WTC11 (cell line): ENCODE results near the gene LIMS1. TPM values are rescaled to one million over a fixed set of nuclear protein-coding genes. Genes with fewer than 3 reads are reported as not detected.

Experiments
- ATAC-seq: fragments of 200-7000 bp; cut with Tn5 transposase; 2 replicates; pipeline ENCODE4 v1.10.0; 2021; ENCODE audit warnings: mild to moderate bottlenecking, moderate library complexity
- CTCF ChIA-PET: fragments of 300-600 bp; sonication (Branson Sonifier 250); formaldehyde crosslinking; loops from one replicate; lab custom pipeline; 2021; ENCODE audit warnings: antibody characterized with exemption; lab: Charles Lee
- POLR2A ChIA-PET: fragments of 350-600 bp; sonication (Branson Sonifier 250); formaldehyde crosslinking; loops from one replicate; lab custom pipeline; 2021; ENCODE audit warnings: antibody characterized with exemption; lab: Charles Lee
- DNase-seq: peaks from one replicate; pipeline ENCODE4 v3.0.0; 2021; ENCODE audit warnings: low spot score
- H3K27ac Mint-ChIP-seq: 2 replicates; pipeline ENCODE4 v1.8.0; 2021; ENCODE audit warnings: mixed read lengths
- H3K27me3 Mint-ChIP-seq: 2 replicates; pipeline ENCODE4 v1.8.0; 2021; ENCODE audit warnings: low read depth, mild to moderate bottlenecking, moderate library complexity, mixed read lengths
- H3K36me3 Mint-ChIP-seq: 2 replicates; pipeline ENCODE4 v1.8.0; 2021; ENCODE audit warnings: mixed read lengths
- H3K4me1 Mint-ChIP-seq: 2 replicates; pipeline ENCODE4 v1.8.0; 2022; ENCODE audit warnings: mixed read lengths
- H3K4me3 Mint-ChIP-seq: 2 replicates; pipeline ENCODE4 v1.8.0; 2021; ENCODE audit warnings: mild to moderate bottlenecking, moderate library complexity, mixed read lengths
- H3K9me3 Mint-ChIP-seq: 2 replicates; pipeline ENCODE4 v1.8.0; 2021; ENCODE audit warnings: mixed read lengths
- ATF1 ChIP-seq: sonication (generic); formaldehyde crosslinking; IDR thresholded peaks from 2 replicates; pipeline ENCODE4 v1.8.1; 2023; ENCODE audit warnings: mild to moderate bottlenecking, moderate library complexity, missing genetic modification reagents
- FOXJ3 ChIP-seq: sonication (generic); formaldehyde crosslinking; IDR thresholded peaks from 2 replicates; pipeline ENCODE4 v1.9.0; 2021; ENCODE audit warnings: missing genetic modification reagents, mild to moderate bottlenecking, borderline replicate concordance
- NR1H2 ChIP-seq: sonication (generic); formaldehyde crosslinking; IDR thresholded peaks from 2 replicates; pipeline ENCODE4 v1.9.0; 2021; ENCODE audit warnings: mild to moderate bottlenecking, moderate library complexity, missing genetic modification reagents
- RORB ChIP-seq: fragments of 250-450 bp; sonication (Bioruptor Pico); IDR thresholded peaks from 2 replicates; pipeline ENCODE4 v1.9.0; 2021; ENCODE audit warnings: mild to moderate bottlenecking
- SMAD4 ChIP-seq: sonication (generic); formaldehyde crosslinking; IDR thresholded peaks from 2 replicates; pipeline ENCODE4 v1.8.0; 2022; ENCODE audit warnings: mild to moderate bottlenecking, missing genetic modification reagents
- TCF7 ChIP-seq: sonication (generic); formaldehyde crosslinking; IDR thresholded peaks from 2 replicates; pipeline ENCODE4 v1.8.0; 2022; ENCODE audit warnings: mild to moderate bottlenecking, low read depth, missing genetic modification reagents, moderate library complexity
- TEAD4 ChIP-seq: sonication (generic); formaldehyde crosslinking; IDR thresholded peaks from 2 replicates; pipeline ENCODE4 v1.8.0; 2022; ENCODE audit warnings: mild to moderate bottlenecking, missing genetic modification reagents
- ZBTB21 ChIP-seq: sonication (generic); formaldehyde crosslinking; IDR thresholded peaks from 2 replicates; pipeline ENCODE4 v1.8.1; 2023; ENCODE audit warnings: mild to moderate bottlenecking, missing genetic modification reagents, borderline replicate concordance
- ZNF232 ChIP-seq: sonication (generic); formaldehyde crosslinking; IDR thresholded peaks from 2 replicates; pipeline ENCODE4 v1.8.0; 2022; ENCODE audit warnings: mild to moderate bottlenecking, missing genetic modification reagents
- ZNF396 ChIP-seq: fragments of 250-450 bp; sonication (Bioruptor Pico); IDR thresholded peaks from 2 replicates; pipeline ENCODE4 v1.8.0; 2021; ENCODE audit warnings: mild to moderate bottlenecking, moderate library complexity, borderline replicate concordance
- total RNA-seq: library from RNA; stranded (reverse); gene quantifications from 3 replicates; pipeline ENCODE4 v1.2.3, GENCODE V29; 2021
- TF ChIP-seq, protein P1 (sequence below): sonication (generic); formaldehyde crosslinking; IDR thresholded peaks from 2 replicates; pipeline ENCODE4 v1.8.1; 2023; ENCODE audit warnings: mild to moderate bottlenecking, missing genetic modification reagents, moderate library complexity
- TF ChIP-seq, protein P2 (sequence below): sonication (generic); formaldehyde crosslinking; IDR thresholded peaks from 2 replicates; pipeline ENCODE4 v1.8.0; 2022; ENCODE audit warnings: mild to moderate bottlenecking, missing genetic modification reagents
- TF ChIP-seq, protein P3 (sequence below): sonication (generic); formaldehyde crosslinking; IDR thresholded peaks from 2 replicates; pipeline ENCODE4 v1.8.0; 2023; ENCODE audit warnings: missing genetic modification reagents, mild to moderate bottlenecking, borderline replicate concordance
- TF ChIP-seq, protein P4 (sequence below): sonication (generic); formaldehyde crosslinking; IDR thresholded peaks from 2 replicates; pipeline ENCODE4 v1.8.0; 2023; ENCODE audit warnings: missing genetic modification reagents
- TF ChIP-seq, protein P5 (sequence below): sonication (generic); formaldehyde crosslinking; conservative IDR thresholded peaks from 2 replicates; pipeline ENCODE4 v1.8.1; 2023; ENCODE audit warnings: mild to moderate bottlenecking, low read depth, missing genetic modification reagents, moderate library complexity
- TF ChIP-seq, protein P6 (sequence below): sonication (generic); formaldehyde crosslinking; IDR thresholded peaks from 2 replicates; pipeline ENCODE4 v1.8.1; 2023; ENCODE audit warnings: mild to moderate bottlenecking, moderate library complexity, missing genetic modification reagents
- TF ChIP-seq, protein P7 (sequence below): sonication (generic); formaldehyde crosslinking; conservative IDR thresholded peaks from 2 replicates; pipeline ENCODE4 v1.8.1; 2022; ENCODE audit warnings: mild to moderate bottlenecking, missing genetic modification reagents

LIMS1 gene
- total RNA-seq, 1 experiment from 2014 or later: 50.6 TPM

DNA sequence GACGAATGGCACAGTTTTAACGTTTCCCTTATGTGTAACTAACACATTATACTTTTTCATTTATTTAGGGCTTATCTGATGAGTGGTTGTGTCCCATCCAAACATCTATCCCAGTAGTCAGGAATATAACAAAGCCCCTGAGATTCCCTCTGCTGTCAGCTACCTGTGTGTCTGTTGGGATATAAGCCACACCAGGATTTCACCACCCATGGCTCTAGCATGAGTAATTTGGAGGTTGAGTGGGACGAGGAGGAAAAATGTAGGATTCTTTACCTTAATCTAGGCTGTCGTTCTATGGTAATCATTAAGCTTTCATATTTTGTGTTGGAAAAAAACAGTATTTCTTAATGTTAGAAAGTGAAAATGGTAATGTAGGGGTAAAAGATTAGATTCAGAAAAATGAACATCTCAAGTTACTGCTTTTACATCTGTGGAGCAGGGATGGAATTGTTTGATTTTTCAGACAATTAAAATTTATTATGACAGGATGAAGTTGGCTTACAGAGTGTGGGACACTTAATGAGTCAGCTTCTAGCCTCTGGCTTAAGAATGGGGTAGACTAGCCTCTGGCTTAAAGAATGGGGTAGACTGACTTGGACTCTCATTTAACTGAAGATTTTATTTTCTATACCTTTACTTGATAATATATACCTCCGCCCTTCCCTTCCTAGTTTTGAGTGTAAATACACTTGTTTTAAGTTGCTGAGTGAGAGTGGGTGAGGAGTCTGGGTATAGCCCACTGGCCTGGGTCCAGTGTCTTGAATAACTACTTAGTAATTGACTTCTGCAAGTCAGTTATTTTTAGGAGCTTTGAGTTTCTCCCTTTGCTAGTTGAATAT lies 96.5 kb downstream of the LIMS1 start:
- no peak for ATAC-seq
- H3K27ac Mint-ChIP-seq: no peak overlapping the region

DNA sequence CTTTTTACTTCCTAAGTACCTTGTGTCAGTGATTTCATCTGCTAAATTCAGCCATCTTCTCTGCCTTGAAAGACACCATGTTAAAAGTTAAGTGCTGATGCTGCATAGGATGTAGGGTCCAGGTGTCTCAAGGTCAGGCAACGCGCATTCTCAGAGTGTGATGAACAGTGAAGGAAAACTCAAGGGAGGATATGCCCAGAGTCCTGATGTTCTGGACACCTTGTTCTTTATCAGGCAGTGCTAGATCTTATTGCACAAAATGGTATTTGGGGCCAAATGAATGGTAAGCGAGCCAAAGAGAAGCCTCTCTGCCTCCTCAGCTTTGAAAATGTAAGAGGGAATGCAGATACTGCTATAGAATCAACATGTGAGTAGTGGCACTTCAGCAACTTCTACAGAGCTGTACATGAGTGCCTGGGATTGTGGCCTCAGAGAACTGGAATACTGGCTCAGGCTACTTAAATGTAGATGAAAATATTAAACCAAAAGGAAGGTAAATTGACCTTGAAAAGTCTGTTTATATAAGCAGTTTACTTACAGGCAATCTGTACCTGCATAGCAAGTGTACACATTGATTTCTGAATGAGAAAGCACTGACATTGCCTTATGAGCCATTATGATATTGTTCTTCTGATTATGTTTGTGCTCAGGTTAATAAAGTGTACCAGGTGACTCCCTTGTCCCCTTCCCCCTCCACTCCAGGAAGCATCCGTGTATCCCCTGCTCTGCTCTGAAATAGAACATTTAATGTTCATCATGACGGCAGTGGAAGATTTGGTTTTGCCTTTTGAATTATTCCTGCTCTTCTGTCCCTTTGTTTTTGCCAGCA lies 98.3 kb downstream of the LIMS1 start:
- H3K4me1 Mint-ChIP-seq: peaks cover 37% of the 10 kb centered on the region
- POLR2A ChIA-PET: no interaction called here
- H3K4me3 Mint-ChIP-seq: no peak overlapping the region
- no peaks in the 10 kb centered on the region for H3K36me3 Mint-ChIP-seq
- ATAC-seq (no peak), DNase-seq (no peak)
- H3K9me3 Mint-ChIP-seq: no peaks in the 10 kb centered on the region
- no peak for TF ChIP-seq SMAD4 (CRISPR knock-in tag)
- no peak for TF ChIP-seq ZNF232
- no peaks in the 10 kb centered on the region for H3K27me3 Mint-ChIP-seq
- CTCF ChIA-PET: no interaction called here
- H3K27ac Mint-ChIP-seq: no peak overlapping the region

More for the DNA sequence above, 96.5 kb downstream of the LIMS1 start:
- ChIA-PET POLR2A (no interaction called here), CTCF (interaction anchor here (0.6 kb wide), 1 partner anchor 49 kb away, joined by 5 read pairs; no protein-coding TSS in a partner anchor)
- TF ChIP-seq ATF1 (CRISPR knock-in tag): no peak
- TF ChIP-seq TCF7 (CRISPR knock-in tag): no peak
- TF ChIP-seq, protein P1, sequence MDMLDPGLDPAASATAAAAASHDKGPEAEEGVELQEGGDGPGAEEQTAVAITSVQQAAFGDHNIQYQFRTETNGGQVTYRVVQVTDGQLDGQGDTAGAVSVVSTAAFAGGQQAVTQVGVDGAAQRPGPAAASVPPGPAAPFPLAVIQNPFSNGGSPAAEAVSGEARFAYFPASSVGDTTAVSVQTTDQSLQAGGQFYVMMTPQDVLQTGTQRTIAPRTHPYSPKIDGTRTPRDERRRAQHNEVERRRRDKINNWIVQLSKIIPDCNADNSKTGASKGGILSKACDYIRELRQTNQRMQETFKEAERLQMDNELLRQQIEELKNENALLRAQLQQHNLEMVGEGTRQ (CRISPR knock-in tag): no peak
- no peak for TF ChIP-seq RORB (CRISPR knock-in tag)
- no peak for TF ChIP-seq TEAD4
- no peak for TF ChIP-seq SMAD4 (CRISPR knock-in tag)
- H3K36me3 Mint-ChIP-seq: no peaks in the 10 kb centered on the region
- no peaks in the 10 kb centered on the region for H3K27me3 Mint-ChIP-seq
- DNase-seq: no peak
- H3K9me3 Mint-ChIP-seq: no peaks in the 10 kb centered on the region
- no peak overlapping the region for H3K4me3 Mint-ChIP-seq
- peaks cover 26% of the 10 kb centered on the region for H3K4me1 Mint-ChIP-seq

DNA sequence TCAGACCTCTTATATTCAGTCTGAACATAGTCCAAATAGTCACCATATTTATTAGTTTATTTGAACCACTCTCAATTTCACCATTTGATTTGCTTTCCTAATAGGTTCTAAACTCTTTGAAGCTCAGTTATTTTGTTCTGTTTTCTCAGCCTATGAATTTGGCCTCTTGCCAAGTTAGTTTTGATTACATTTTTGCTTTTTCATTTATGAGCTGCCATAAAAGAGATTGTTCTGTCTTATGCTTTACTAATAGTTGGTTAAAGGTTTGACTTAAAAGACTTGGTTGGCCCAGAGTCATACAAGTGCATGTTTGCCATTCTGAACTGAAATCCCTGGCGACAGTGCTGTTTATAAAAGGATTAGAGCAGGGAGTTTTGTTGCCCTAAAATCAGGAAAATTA lies 99.1 kb downstream of the LIMS1 start:
- no peaks in the 10 kb centered on the region for H3K27me3 Mint-ChIP-seq
- H3K27ac Mint-ChIP-seq: no peak overlapping the region
- CTCF ChIA-PET: interaction anchor here (0.9 to 5.3 kb wide), 3 partner anchors 13 to 28 kb away, joined by 4 to 61 read pairs (median 6); no protein-coding TSS in a partner anchor
- TF ChIP-seq, protein P2, sequence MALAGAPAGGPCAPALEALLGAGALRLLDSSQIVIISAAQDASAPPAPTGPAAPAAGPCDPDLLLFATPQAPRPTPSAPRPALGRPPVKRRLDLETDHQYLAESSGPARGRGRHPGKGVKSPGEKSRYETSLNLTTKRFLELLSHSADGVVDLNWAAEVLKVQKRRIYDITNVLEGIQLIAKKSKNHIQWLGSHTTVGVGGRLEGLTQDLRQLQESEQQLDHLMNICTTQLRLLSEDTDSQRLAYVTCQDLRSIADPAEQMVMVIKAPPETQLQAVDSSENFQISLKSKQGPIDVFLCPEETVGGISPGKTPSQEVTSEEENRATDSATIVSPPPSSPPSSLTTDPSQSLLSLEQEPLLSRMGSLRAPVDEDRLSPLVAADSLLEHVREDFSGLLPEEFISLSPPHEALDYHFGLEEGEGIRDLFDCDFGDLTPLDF (CRISPR knock-in tag): no peak
- TF ChIP-seq, protein P3, sequence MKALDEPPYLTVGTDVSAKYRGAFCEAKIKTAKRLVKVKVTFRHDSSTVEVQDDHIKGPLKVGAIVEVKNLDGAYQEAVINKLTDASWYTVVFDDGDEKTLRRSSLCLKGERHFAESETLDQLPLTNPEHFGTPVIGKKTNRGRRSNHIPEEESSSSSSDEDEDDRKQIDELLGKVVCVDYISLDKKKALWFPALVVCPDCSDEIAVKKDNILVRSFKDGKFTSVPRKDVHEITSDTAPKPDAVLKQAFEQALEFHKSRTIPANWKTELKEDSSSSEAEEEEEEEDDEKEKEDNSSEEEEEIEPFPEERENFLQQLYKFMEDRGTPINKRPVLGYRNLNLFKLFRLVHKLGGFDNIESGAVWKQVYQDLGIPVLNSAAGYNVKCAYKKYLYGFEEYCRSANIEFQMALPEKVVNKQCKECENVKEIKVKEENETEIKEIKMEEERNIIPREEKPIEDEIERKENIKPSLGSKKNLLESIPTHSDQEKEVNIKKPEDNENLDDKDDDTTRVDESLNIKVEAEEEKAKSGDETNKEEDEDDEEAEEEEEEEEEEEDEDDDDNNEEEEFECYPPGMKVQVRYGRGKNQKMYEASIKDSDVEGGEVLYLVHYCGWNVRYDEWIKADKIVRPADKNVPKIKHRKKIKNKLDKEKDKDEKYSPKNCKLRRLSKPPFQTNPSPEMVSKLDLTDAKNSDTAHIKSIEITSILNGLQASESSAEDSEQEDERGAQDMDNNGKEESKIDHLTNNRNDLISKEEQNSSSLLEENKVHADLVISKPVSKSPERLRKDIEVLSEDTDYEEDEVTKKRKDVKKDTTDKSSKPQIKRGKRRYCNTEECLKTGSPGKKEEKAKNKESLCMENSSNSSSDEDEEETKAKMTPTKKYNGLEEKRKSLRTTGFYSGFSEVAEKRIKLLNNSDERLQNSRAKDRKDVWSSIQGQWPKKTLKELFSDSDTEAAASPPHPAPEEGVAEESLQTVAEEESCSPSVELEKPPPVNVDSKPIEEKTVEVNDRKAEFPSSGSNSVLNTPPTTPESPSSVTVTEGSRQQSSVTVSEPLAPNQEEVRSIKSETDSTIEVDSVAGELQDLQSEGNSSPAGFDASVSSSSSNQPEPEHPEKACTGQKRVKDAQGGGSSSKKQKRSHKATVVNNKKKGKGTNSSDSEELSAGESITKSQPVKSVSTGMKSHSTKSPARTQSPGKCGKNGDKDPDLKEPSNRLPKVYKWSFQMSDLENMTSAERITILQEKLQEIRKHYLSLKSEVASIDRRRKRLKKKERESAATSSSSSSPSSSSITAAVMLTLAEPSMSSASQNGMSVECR (CRISPR knock-in tag): no peak
- TF ChIP-seq, protein P4, sequence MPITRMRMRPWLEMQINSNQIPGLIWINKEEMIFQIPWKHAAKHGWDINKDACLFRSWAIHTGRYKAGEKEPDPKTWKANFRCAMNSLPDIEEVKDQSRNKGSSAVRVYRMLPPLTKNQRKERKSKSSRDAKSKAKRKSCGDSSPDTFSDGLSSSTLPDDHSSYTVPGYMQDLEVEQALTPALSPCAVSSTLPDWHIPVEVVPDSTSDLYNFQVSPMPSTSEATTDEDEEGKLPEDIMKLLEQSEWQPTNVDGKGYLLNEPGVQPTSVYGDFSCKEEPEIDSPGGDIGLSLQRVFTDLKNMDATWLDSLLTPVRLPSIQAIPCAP (CRISPR knock-in tag): no peak
- TF ChIP-seq FOXJ3 (CRISPR knock-in tag) (no peak), NR1H2 (CRISPR knock-in tag) (no peak), ZNF396 (CRISPR knock-in tag) (no peak), ZBTB21 (CRISPR knock-in tag) (no peak)
- TF ChIP-seq, protein P5, sequence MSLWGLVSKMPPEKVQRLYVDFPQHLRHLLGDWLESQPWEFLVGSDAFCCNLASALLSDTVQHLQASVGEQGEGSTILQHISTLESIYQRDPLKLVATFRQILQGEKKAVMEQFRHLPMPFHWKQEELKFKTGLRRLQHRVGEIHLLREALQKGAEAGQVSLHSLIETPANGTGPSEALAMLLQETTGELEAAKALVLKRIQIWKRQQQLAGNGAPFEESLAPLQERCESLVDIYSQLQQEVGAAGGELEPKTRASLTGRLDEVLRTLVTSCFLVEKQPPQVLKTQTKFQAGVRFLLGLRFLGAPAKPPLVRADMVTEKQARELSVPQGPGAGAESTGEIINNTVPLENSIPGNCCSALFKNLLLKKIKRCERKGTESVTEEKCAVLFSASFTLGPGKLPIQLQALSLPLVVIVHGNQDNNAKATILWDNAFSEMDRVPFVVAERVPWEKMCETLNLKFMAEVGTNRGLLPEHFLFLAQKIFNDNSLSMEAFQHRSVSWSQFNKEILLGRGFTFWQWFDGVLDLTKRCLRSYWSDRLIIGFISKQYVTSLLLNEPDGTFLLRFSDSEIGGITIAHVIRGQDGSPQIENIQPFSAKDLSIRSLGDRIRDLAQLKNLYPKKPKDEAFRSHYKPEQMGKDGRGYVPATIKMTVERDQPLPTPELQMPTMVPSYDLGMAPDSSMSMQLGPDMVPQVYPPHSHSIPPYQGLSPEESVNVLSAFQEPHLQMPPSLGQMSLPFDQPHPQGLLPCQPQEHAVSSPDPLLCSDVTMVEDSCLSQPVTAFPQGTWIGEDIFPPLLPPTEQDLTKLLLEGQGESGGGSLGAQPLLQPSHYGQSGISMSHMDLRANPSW (CRISPR knock-in tag): no peak
- TF ChIP-seq, protein P6, sequence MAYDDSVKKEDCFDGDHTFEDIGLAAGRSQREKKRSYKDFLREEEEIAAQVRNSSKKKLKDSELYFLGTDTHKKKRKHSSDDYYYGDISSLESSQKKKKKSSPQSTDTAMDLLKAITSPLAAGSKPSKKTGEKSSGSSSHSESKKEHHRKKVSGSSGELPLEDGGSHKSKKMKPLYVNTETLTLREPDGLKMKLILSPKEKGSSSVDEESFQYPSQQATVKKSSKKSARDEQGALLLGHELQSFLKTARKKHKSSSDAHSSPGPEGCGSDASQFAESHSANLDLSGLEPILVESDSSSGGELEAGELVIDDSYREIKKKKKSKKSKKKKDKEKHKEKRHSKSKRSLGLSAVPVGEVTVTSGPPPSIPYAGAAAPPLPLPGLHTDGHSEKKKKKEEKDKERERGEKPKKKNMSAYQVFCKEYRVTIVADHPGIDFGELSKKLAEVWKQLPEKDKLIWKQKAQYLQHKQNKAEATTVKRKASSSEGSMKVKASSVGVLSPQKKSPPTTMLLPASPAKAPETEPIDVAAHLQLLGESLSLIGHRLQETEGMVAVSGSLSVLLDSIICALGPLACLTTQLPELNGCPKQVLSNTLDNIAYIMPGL (CRISPR knock-in tag): no peak
- TF ChIP-seq, protein P7, sequence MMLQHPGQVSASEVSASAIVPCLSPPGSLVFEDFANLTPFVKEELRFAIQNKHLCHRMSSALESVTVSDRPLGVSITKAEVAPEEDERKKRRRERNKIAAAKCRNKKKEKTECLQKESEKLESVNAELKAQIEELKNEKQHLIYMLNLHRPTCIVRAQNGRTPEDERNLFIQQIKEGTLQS (CRISPR knock-in tag): no peak

More for the DNA sequence above, 99.1 kb downstream of the LIMS1 start:
- no peak for ATAC-seq
- DNase-seq: no peak
- H3K4me3 Mint-ChIP-seq: no peak overlapping the region
- POLR2A ChIA-PET: no interaction called here
- peaks cover 38% of the 10 kb centered on the region for H3K4me1 Mint-ChIP-seq
- no peaks in the 10 kb centered on the region for H3K9me3 Mint-ChIP-seq
- H3K36me3 Mint-ChIP-seq: no peaks in the 10 kb centered on the region
